Neural progenitor cell (in vitro differentiated cells): ENCODE data around the gene MRGPRX3.

Experiments
- EZH2 ChIP-seq: fragments of 200-600 bp; sonication (generic); IDR thresholded peaks from 2 replicates; pipeline ENCODE4 v1.6.1; 2017; ENCODE audit warnings: antibody characterized with exemption, mild to moderate bottlenecking, moderate library complexity
- TF ChIP-seq, protein P1 (sequence below): fragments of 200-600 bp; sonication (generic); IDR thresholded peaks from 2 replicates; pipeline ENCODE4 v1.5.1; 2017; ENCODE audit warnings: antibody characterized with exemption, mild to moderate bottlenecking

DNA sequence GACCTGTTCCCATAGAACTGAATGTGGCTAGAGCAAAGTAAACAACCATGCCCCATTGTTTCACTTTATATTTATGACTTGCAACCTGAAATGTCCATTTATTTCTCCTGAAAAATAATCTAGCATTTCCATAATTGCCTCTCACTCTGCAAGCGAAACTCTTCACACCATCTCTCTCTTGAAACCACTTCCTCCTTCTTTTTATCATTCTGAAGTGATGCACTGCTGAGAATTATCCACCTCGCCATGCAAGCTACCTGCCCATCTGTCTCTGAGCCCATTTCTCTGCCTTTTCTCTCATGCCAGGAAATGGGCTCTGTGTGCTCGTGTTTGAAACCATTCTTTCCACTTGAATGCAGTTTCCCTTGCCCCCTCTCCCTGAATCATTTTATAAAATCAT lies 13.5 kb downstream of the MRGPRX3 start:
- TF ChIP-seq, protein P1, sequence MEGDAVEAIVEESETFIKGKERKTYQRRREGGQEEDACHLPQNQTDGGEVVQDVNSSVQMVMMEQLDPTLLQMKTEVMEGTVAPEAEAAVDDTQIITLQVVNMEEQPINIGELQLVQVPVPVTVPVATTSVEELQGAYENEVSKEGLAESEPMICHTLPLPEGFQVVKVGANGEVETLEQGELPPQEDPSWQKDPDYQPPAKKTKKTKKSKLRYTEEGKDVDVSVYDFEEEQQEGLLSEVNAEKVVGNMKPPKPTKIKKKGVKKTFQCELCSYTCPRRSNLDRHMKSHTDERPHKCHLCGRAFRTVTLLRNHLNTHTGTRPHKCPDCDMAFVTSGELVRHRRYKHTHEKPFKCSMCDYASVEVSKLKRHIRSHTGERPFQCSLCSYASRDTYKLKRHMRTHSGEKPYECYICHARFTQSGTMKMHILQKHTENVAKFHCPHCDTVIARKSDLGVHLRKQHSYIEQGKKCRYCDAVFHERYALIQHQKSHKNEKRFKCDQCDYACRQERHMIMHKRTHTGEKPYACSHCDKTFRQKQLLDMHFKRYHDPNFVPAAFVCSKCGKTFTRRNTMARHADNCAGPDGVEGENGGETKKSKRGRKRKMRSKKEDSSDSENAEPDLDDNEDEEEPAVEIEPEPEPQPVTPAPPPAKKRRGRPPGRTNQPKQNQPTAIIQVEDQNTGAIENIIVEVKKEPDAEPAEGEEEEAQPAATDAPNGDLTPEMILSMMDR: no peak
- no peak for TF ChIP-seq EZH2
